Stomach (tissue), 4 donors: ENCODE data around the gene MMP8.
A peak's percentile ranks its signal among the peaks of the same experiment; 100 is the strongest.

ENCODE experiments used
- EP300 ChIP-seq: sonication (generic); formaldehyde crosslinking; IDR thresholded peaks from one replicate; pipeline ENCODE4 v1.6.1; 2017; ENCODE audit warnings: antibody characterized with exemption
- POLR2A ChIP-seq, 4 donors: fragments of 450-650 bp; IDR thresholded peaks; one replicate each; pipeline ENCODE4 v1.6.1; 2016; ENCODE audit warnings: antibody characterized with exemption in 4 of 4, control low read depth in 2 of 4, mild to moderate bottlenecking in 1 of 4, moderate library complexity in 1 of 4
- POLR2AphosphoS5 ChIP-seq, 3 donors: sonication (generic); formaldehyde crosslinking; IDR thresholded peaks; one replicate each; pipeline ENCODE4 v1.6.1; 2016; ENCODE audit warnings: antibody characterized with exemption in 3 of 3
- TF ChIP-seq, protein P1 (sequence below), 7 experiments: fragments of 450-650 bp in 4 of 7; fragments of 200-600 bp in 3 of 7; sonication (generic) in 3 of 7; IDR thresholded peaks; one replicate each; pipeline ENCODE4 v1.5.1; 2016 to 2019; ENCODE audit warnings: antibody characterized with exemption in 7 of 7, control low read depth in 2 of 7, mild to moderate bottlenecking in 1 of 7

DNA sequence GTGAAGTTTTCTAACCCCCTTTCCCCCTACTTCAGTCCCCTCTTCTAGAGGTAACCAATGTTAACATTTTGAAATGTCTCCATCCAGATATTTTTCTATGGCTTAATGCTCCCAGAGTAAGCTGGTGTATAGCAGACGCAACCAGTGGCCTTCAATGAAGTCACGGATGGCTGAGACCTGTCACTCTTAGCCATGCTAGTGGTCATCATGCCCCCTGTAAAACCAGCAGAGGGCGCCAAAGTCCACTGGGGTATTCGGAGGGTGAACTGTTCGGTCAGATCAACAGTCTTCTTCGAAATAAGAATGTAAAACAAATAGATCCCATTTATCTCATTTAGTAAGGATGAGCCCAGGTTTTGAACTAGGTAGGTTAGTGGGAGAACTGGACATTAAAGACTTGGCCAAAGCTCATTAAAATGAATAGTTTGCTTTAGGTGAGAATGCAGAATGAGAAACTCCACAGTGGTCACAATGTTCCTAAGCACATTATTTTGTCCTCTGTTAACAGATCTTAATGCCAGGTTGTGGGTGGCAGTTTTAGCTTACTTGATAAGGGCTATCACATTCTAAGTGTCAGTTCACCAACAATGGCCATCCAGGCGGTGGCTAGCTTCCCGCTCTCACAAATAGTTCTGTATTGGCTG is 8.6 kb upstream of the MMP8 start:
- TF ChIP-seq POLR2AphosphoS5 (IDR thresholded peaks at IDR 0.05) (no peak), EP300 (no peak), POLR2A (IDR thresholded peaks at IDR 0.05) (no peak)
- TF ChIP-seq, protein P1, sequence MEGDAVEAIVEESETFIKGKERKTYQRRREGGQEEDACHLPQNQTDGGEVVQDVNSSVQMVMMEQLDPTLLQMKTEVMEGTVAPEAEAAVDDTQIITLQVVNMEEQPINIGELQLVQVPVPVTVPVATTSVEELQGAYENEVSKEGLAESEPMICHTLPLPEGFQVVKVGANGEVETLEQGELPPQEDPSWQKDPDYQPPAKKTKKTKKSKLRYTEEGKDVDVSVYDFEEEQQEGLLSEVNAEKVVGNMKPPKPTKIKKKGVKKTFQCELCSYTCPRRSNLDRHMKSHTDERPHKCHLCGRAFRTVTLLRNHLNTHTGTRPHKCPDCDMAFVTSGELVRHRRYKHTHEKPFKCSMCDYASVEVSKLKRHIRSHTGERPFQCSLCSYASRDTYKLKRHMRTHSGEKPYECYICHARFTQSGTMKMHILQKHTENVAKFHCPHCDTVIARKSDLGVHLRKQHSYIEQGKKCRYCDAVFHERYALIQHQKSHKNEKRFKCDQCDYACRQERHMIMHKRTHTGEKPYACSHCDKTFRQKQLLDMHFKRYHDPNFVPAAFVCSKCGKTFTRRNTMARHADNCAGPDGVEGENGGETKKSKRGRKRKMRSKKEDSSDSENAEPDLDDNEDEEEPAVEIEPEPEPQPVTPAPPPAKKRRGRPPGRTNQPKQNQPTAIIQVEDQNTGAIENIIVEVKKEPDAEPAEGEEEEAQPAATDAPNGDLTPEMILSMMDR (IDR thresholded peaks at IDR 0.05) = peak in 5 of 7 experiments; percentile 34 to 75 (median 61)
